GM18526 (cell line): Measurements from ENCODE around the gene PLCD1.

ENCODE experiments used
- POLR2A ChIP-seq: IDR thresholded peaks from 3 replicates; pipeline ENCODE4 v1.6.1; 2011; ENCODE audit not compliant: insufficient read length; ENCODE audit errors: extremely low read depth

Gene PLCD1

DNA sequence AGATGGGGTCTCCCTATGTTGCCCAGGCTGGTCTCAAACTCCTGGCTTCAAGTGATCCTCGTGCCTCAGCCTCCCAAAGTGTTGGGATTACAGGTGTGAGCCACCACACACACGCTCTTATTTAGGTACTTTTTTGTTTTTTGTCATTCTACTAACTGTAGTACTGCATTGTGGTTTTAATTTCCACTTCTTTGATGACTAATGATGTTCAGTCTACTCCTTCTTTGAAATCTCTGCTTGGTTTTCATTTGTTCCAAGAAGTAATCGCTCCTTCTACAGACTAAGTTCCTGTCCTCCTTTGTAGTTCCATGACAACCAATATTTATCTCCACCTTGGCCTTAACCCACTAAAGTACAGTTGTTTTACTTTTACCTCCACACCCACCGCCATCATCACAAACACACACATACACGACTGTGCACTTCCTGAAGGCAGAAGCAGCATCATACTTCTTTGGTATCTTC, 9.0 kb upstream of the PLCD1 start:
- no peak for TF ChIP-seq POLR2A

DNA sequence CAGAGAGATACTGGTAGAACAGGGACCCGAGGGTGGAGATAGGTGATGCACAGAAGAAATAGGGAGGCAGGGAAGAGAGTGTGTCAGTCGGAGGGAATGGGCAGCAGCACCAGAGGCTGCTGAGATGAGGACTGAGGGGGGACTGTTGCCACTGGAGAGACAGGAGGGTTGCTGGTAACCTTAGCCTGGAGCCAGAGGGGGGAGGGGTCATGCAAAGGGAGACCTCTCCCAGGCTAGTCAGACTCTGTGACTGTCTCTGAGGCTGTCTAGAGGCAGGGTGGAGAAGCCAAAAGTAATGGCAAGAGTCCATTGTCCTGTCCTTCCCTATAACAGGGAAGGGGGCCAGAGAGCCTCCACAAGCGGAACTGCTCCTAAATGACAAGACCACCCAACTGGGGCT, 7.5 kb upstream of the PLCD1 start:
- TF ChIP-seq POLR2A, result no peak

- no peak for TF ChIP-seq POLR2A
Measured at GRCh38 chr3:38036286-38036685, 6.8 kb upstream of the PLCD1 start.

DNA sequence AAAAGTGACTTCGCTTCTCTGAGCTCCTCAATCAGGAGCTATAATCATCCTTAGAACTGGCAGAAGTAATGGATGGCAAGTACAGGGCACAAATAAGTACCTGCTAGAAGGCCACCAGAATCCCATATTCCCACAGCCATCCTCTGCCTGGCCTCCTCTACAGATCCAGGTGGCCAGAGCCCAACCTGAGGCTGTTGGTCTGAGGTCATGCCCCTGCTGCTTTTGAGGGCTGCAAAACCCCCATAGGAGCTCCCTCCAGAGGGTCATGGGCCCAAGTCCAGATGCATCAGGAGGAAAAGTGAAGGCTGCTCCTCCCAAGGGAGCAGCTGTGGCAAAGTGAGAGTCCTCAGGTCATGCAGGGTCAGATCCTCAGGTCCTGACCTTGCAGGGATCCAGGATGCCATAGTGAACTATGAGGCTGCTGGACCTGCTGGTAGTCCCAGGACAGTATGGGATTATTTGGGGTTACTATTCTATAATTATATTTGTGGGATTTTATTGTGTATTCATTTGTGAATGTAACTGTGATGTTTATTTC, 3.0 kb upstream of the PLCD1 start:
- TF ChIP-seq POLR2A, result no peak

DNA sequence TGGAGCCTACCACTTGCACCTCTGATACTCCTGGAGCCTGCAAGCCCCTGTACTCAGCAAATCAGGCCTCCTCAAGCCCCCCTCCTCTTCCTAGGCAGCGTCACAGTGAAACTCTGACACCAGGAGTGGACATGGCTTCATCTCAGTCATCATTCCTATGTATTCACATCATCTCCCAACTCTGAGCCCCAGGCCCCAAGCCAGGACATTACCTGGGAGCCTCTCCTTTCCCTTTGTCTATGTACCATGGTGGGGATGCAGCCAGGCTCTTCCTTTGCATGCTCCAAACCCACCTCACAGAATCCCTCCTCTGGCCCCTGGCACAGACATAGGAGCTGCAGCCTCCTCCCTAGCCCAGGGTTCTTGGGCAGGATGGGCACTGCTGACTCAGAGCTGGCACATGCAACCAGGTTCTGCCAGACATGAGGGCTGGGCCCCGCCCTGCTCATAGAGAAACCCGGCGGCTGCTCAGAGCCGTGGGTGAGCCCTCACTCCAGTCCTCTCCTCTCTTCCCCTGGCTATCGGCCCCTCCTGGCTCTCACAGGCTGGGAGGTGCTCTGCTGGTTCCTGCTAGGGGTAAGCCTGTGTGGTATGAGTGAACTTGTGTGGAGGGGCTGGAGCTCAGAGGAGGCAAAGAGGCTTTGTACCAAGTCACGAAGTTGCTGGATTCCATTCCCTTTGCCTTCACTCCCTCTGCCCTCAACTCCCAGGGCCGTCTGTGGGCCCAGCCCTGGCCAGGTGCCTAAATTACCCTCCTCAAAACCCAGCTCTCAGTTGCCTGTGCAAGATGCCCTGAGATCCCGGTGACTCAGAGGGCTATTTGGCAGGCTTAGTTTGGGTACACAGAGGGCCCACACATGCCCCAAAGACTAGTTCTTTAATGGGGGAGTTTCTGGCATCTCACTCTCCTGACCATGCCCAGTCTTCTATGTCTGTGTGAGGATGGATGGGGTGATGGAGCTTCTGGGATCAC, 1.9 kb upstream of the PLCD1 start:
- no peak for TF ChIP-seq POLR2A

- no peak for TF ChIP-seq POLR2A
Measured at GRCh38 chr3:38030126-38031021, 932 bp upstream of the PLCD1 start.

- TF ChIP-seq POLR2A, result no peak
Measured at GRCh38 chr3:38028621-38029361, 651 bp downstream of the PLCD1 start.

- TF ChIP-seq POLR2A, result no peak
Measured at GRCh38 chr3:38027466-38028465, 1.7 kb downstream of the PLCD1 start.

DNA sequence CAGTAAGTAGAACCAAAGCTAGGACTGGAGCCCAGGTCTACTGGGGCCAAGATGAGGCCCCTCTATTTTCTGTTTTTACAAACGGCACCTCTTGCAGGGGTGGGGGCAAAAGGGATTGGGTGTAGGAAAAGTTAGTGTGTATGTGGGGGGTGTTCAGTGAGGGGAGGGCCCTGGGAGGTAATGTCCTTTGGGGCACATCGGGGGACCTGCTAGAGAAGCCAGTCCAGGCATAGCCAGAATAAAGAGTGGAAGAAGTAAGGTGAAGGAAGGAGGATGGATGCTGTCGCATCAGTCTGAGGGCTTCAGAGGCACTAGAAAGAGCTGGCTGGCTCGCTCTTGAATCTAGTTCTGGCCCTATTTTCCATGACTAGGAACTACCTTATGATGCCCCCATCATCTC, 2.6 kb downstream of the PLCD1 start:
- TF ChIP-seq POLR2A, result no peak

- TF ChIP-seq POLR2A, result no peak
Measured at GRCh38 chr3:38022896-38023709, 6.3 kb downstream of the PLCD1 start.

GRCh38 chr3:38022301-38022700, 7.1 kb downstream of the PLCD1 start:
- no peak for TF ChIP-seq POLR2A

- no peak for TF ChIP-seq POLR2A
Measured at GRCh38 chr3:38021196-38021595, 8.2 kb downstream of the PLCD1 start.

- TF ChIP-seq POLR2A, result no peak
Measured at GRCh38 chr3:38020342-38020726, 9.1 kb downstream of the PLCD1 start.

- TF ChIP-seq POLR2A, result no peak
Measured at GRCh38 chr3:38019658-38020341, 9.6 kb downstream of the PLCD1 start.
